ENCODE data around the gene SUN3.
A peak's percentile ranks its signal among the peaks of the same experiment; 100 is the strongest.
"Not testable (repeated sequence)": the region's sequence is repeated elsewhere in the genome, so short reads cannot be mapped to it uniquely, and the experiment has no call there.

The SUN3 gene

GRCh38 chr7:47943676-47944474, 85.0 kb downstream of the SUN3 start:
- no peak for DNase-seq

GRCh38 chr7:47942651-47943050, 86.3 kb downstream of the SUN3 start:
- DNase-seq, result not testable (repeated sequence)

- no peak for DNase-seq
These were observed 86.8 kb downstream of the SUN3 start for GRCh38 chr7:47942132-47942531.

GRCh38 chr7:47941136-47941844, 87.6 kb downstream of the SUN3 start:
- no peak for DNase-seq

GRCh38 chr7:47940088-47941013, 88.6 kb downstream of the SUN3 start:
- DNase-seq, result no peak

DNA sequence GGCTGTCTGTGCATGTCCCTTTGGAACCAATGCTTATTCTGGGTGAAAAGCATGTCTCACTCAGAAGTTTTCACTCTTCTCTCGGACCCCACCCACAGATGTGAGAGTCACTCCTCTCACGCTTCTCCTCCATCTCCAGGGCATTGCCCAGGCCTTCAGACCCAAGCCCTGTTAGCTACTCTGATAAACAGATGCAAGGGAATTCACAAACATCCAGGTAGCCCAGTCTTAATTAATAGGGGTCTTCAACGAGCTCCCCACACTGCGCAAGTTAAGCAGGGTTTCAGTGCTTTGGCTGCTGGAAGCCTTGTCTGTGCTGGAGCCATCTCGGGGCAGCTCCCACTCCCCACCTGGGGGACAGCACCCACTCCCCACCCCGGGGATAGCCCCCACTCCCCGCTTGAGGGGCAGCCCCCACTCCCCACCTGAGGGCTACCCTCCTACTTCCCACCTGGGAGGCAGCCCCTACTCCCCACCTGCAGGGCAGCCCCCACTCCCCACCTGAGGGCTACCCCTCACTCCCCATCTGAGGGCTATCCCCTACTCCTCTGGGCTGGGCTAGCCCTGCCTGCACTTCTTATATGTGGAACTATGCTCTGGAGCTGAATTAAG, 89.4 kb downstream of the SUN3 start:
- DNase-seq, result no peak

DNA sequence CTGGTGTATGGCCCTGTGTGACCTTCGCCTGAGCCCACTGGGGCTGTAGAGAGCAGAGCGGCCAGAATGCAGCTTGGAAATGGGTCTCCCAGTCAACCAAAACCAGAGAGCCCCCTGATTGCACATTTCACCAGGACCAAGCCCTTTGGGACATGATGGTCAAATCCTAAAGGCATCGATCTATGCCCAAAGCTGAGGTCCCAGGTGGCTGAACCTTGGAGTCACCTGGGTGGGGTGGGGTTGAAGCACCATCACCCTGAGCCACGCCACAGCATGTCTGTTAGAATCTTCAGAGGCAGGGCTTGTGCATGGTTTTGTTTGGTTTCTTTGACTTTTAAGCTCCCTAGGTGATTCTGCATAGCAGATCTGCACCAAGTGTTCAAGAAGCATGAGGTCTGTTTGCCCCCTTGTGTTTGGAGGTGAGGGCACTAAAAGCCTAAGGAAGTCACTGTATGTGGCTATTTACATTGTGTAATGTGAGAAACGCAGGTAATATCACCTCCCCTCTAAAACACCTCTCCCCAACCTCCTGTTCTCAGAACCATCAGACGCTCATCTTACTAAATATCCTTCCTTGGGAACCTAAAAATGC, 90.2 kb downstream of the SUN3 start:
- DNase-seq, result peak; percentile 30

GRCh38 chr7:47937711-47938573, 91.0 kb downstream of the SUN3 start:
- no peak for DNase-seq

All from NCI-H2171 treated with DMSO at 0.1 percent for 48 hours (cell line).